B cell (primary cell): Measurements from ENCODE around the gene EIF3I. TPM values are rescaled to one million over a fixed set of nuclear protein-coding genes. Genes with fewer than 3 reads are reported as not detected.

Source experiments
- ATAC-seq: fragments of 200-7000 bp; cut with Tn5 transposase; one replicate; pipeline ENCODE4 v1.10.0; 2021; ENCODE audit warnings: low read depth, mild to moderate bottlenecking, moderate number of reproducible peaks, moderate library complexity
- CTCF ChIA-PET: fragments of 350-600 bp; sonication (Branson Sonifier 250); formaldehyde crosslinking; loops from one replicate; lab custom pipeline; 2021; ENCODE audit warnings: antibody characterized with exemption, inconsistent platforms; lab: Charles Lee
- POLR2A ChIA-PET: fragments of 350-600 bp; sonication (Branson Sonifier 250); formaldehyde crosslinking; loops from one replicate; lab custom pipeline; 2021; ENCODE audit warnings: antibody characterized with exemption; lab: Charles Lee
- DNase-seq: peaks from one replicate; pipeline ENCODE4 v3.0.0; 2013
- H2AFZ ChIP-seq: 2 replicates; pipeline ENCODE4 v1.6.1; 2012; ENCODE audit warnings: mild to moderate bottlenecking, low read depth, low read length; ENCODE audit not compliant: insufficient read depth, poor library complexity, severe bottlenecking
- H3K27ac ChIP-seq, 2 donors: 1 replicate in 1 of 2; 2 replicates in 1 of 2; pipeline ENCODE4 v1.5.1; 2012 to 2013; ENCODE audit warnings: low read length in 2 of 2, mild to moderate bottlenecking in 2 of 2, moderate library complexity in 1 of 2
- H3K27me3 ChIP-seq, 4 experiments: fragments of 200-600 bp in 1 of 4; sonication (generic) in 1 of 4; replicated peaks in 1 of 4; 1 replicate in 2 of 4; 2 replicates in 2 of 4; pipeline versions ENCODE4 v1.6.1 to v1.7.0; 2013 to 2016; ENCODE audit warnings: low read length in 3 of 4, mild to moderate bottlenecking in 2 of 4, mixed read lengths in 1 of 4, moderate library complexity in 1 of 4; ENCODE audit not compliant: insufficient read depth in 4 of 4, control insufficient read depth in 3 of 4; ENCODE audit errors: control extremely low read depth in 1 of 4
- H3K36me3 ChIP-seq, 2 experiments: replicated peaks in 1 of 2; 1 replicate in 1 of 2; 2 replicates in 1 of 2; pipeline versions ENCODE4 v1.6.1 to v1.7.1; 2013; ENCODE audit warnings: low read length in 1 of 2; ENCODE audit not compliant: insufficient read depth in 2 of 2, control insufficient read depth in 1 of 2; ENCODE audit errors: control extremely low read depth in 1 of 2, extremely low read depth in 1 of 2
- H3K4me1 ChIP-seq, 2 donors: fragments of 200-600 bp in 1 of 2; sonication (generic) in 1 of 2; 1 replicate in 1 of 2; 2 replicates in 1 of 2; pipeline versions ENCODE4 v1.5.1 to v1.6.1; 2013 to 2017; ENCODE audit warnings: low read length in 2 of 2; ENCODE audit not compliant: control insufficient read depth in 2 of 2, insufficient read depth in 2 of 2
- H3K4me2 ChIP-seq: replicated peaks from 2 replicates; pipeline ENCODE3; 2012; ENCODE audit warnings: mild to moderate bottlenecking, low read depth, low read length; ENCODE audit not compliant: poor library complexity, severe bottlenecking
- H3K4me3 ChIP-seq, 5 experiments: fragments of 200-600 bp in 1 of 5; sonication (generic) in 1 of 5; 1 replicate in 3 of 5; 2 replicates in 2 of 5; pipeline versions ENCODE4 v1.5.1 to v1.7.0; 2011 to 2016; ENCODE audit warnings: low read length in 4 of 5, mild to moderate bottlenecking in 4 of 5, low read depth in 2 of 5, control low read depth in 1 of 5, moderate library complexity in 1 of 5; ENCODE audit not compliant: insufficient read depth in 1 of 5; ENCODE audit errors: control extremely low read depth in 1 of 5, extremely low read depth in 1 of 5
- H3K79me2 ChIP-seq: fragments of 200-600 bp; sonication (generic); one replicate; pipeline ENCODE4 v1.6.0; 2016; ENCODE audit warnings: low read length; ENCODE audit not compliant: control insufficient read depth, insufficient read depth
- H3K9ac ChIP-seq: fragments of 200-600 bp; sonication (generic); 2 replicates; pipeline ENCODE4 v1.6.1; 2017; ENCODE audit warnings: mild to moderate bottlenecking, low read length, moderate library complexity
- H3K9me3 ChIP-seq, 3 donors: one replicate each; pipeline versions ENCODE4 v1.6.1 to v1.7.1; 2013; ENCODE audit warnings: low read length in 2 of 3; ENCODE audit not compliant: control insufficient read depth in 2 of 3, insufficient read depth in 1 of 3; ENCODE audit errors: control extremely low read depth in 1 of 3
- H4K20me1 ChIP-seq: 2 replicates; pipeline ENCODE4 v1.6.0; 2012; ENCODE audit warnings: mild to moderate bottlenecking, low read length; ENCODE audit not compliant: insufficient read depth, control insufficient read depth, poor library complexity, severe bottlenecking
- H3K27ac Mint-ChIP-seq: one replicate; pipeline ENCODE4 v1.8.0; 2021; ENCODE audit warnings: mixed read lengths
- H3K27me3 Mint-ChIP-seq: one replicate; pipeline ENCODE4 v1.8.0; 2021; ENCODE audit warnings: mixed read lengths
- H3K4me1 Mint-ChIP-seq: one replicate; pipeline ENCODE4 v1.8.0; 2021; ENCODE audit warnings: mixed read lengths
- H3K4me3 Mint-ChIP-seq: one replicate; pipeline ENCODE4 v1.8.0; 2021; ENCODE audit warnings: mixed read lengths
- H3K9me3 Mint-ChIP-seq: one replicate; pipeline ENCODE4 v1.8.0; 2022; ENCODE audit warnings: mixed read lengths; ENCODE audit not compliant: insufficient read depth
- EZH2 ChIP-seq: IDR thresholded peaks from 2 replicates; pipeline ENCODE4 v1.6.1; 2012; ENCODE audit warnings: borderline replicate concordance, low read depth, mild to moderate bottlenecking, moderate library complexity, low read length; ENCODE audit not compliant: insufficient read depth, poor library complexity, severe bottlenecking
- WGBS: methylation state at CpG from one replicate; pipeline ENCODE4 v1.1.5; 2013; ENCODE audit warnings: missing lambda C conversion rate; ENCODE audit not compliant: insufficient coverage; 5-methylcytosine and 5-hydroxymethylcytosine counted together
- intact Hi-C: fragments of 100-400 bp; cut with micrococcal nuclease; formaldehyde crosslinking; loops from one replicate; pipeline ENCODE4 v1.10.0; 2022
- polyA plus RNA-seq: library from polyadenylated mRNA; depleted of rRNA; stranded (reverse); fragments of >200 nt; gene quantifications from 2 replicates; pipeline ENCODE4 v1.2.3, GENCODE V29; 2012
- small RNA-seq: library from RNA; depleted of rRNA; stranded (forward); fragments of <200 nt; gene quantifications from one replicate; pipeline ENCODE3, GENCODE V24; 2012; ENCODE audit warnings: low replicate concordance, low read depth; ENCODE audit not compliant: insufficient read length
- total RNA-seq, 2 donors: library from RNA; stranded (reverse); fragments of 120-200 nt in 1 of 2; gene quantifications; 1 replicate in 1 of 2; 2 replicates in 1 of 2; pipeline versions ENCODE4 v1.2.3 to v1.2.4, GENCODE V29; 2013 to 2022
- TF ChIP-seq, protein P1 (sequence below): fragments of 200-600 bp; IDR thresholded peaks from one replicate; pipeline ENCODE4 v1.8.0; 2022; ENCODE audit warnings: antibody characterized with exemption, mild to moderate bottlenecking

Gene EIF3I
- total and polyA plus RNA-seq, 2 donors (not counting 1 experiment from before 2014, with no cell fraction given): 87.0 to 130 TPM

DNA sequence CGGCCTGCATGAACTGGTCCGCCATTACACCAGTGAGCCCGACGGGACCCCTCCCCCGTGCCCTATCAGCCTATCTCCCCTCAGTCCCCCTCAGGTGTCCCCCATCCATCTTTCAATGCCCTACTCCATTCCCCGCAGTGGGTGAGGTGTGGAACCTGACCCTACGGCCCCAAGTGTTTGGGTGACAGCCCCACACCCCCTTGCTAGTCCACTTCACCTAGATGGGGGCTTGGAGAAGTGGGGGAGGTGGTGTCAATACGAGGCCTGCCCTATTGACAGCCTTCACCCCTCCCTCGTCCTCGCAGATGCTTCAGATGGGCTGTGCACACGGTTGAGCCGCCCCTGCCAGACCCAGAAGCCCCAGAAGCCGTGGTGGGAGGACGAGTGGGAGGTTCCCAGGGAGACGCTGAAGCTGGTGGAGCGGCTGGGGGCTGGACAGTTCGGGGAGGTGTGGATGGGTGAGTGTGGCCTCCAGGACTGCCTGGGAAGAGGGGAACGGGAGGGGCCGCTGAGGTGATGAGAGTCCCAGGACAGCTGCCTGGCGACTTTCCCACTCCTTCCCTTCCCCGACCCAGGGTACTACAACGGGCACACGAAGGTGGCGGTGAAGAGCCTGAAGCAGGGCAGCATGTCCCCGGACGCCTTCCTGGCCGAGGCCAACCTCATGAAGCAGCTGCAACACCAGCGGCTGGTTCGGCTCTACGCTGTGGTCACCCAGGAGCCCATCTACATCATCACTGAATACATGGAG, 54.0 kb downstream of the EIF3I start:
- DNase-seq: no peak
- intact Hi-C loops: no loop called here
- no peak overlapping the region for H3K27ac Mint-ChIP-seq
- no peaks in the 10 kb centered on the region for H3K9me3 Mint-ChIP-seq
- ChIA-PET POLR2A (interaction anchor here (0.6 to 0.7 kb wide), 3 partner anchors 14 to 1006 kb away, joined by 4 to 7 read pairs (median 5); no protein-coding TSS in a partner anchor), CTCF (interaction anchor here (0.6 to 1.3 kb wide), 3 partner anchors 27 to 578 kb away, joined by 3 to 5 read pairs (median 3); no protein-coding TSS in a partner anchor)
- Histone ChIP-seq H3K9me3 (no peaks in the 10 kb centered on the region), H3K4me2 (peak overlapping the region; percentile 50), H3K27ac (no peak overlapping the region), H2AFZ (no peak overlapping the region), H3K36me3 (peaks cover 0 to 27% of the 10 kb centered on the region in 2 experiments), H3K27me3 (no peaks in the 10 kb centered on the region), H4K20me1 (no peaks in the 10 kb centered on the region), H3K4me1 (peaks cover 20 to 26% of the 10 kb centered on the region in 2 donors), H3K9ac (no peak overlapping the region), H3K79me2 (peaks cover 41% of the 10 kb centered on the region), H3K4me3 (no peak overlapping the region)
- 97% methylated on average over 21 of the region's 30 CpGs for WGBS
- no peaks in the 10 kb centered on the region for H3K27me3 Mint-ChIP-seq
- TF ChIP-seq, protein P1, sequence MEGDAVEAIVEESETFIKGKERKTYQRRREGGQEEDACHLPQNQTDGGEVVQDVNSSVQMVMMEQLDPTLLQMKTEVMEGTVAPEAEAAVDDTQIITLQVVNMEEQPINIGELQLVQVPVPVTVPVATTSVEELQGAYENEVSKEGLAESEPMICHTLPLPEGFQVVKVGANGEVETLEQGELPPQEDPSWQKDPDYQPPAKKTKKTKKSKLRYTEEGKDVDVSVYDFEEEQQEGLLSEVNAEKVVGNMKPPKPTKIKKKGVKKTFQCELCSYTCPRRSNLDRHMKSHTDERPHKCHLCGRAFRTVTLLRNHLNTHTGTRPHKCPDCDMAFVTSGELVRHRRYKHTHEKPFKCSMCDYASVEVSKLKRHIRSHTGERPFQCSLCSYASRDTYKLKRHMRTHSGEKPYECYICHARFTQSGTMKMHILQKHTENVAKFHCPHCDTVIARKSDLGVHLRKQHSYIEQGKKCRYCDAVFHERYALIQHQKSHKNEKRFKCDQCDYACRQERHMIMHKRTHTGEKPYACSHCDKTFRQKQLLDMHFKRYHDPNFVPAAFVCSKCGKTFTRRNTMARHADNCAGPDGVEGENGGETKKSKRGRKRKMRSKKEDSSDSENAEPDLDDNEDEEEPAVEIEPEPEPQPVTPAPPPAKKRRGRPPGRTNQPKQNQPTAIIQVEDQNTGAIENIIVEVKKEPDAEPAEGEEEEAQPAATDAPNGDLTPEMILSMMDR: no peak
- TF ChIP-seq EZH2: no peak
- H3K4me1 Mint-ChIP-seq: peaks cover 27% of the 10 kb centered on the region
- H3K4me3 Mint-ChIP-seq: no peak overlapping the region
- no peak for ATAC-seq

Small RNA genes within 50 kb of the gene (small RNA-seq; reads per million reads assigned to genes)
- gene RF00017: not detected

Other genes starting within 250 kb of the EIF3I start
- gene KHDRBS1, start 208.5 kb upstream of the EIF3I start, total RNA-seq: 99.0 and 101 TPM in 2 replicates
- 35.7 and 50.3 TPM in 2 replicates for gene KHDRBS1, start 208.5 kb upstream of the EIF3I start, polyA plus RNA-seq
- 28.8 and 30.9 TPM in 2 replicates for gene TMEM39B, start 149.5 kb upstream of the EIF3I start, total RNA-seq
- 31.0 and 32.3 TPM in 2 replicates for gene TMEM39B, start 149.5 kb upstream of the EIF3I start, polyA plus RNA-seq
- gene KPNA6, start 114.4 kb upstream of the EIF3I start, total RNA-seq: 49.9 and 54.8 TPM in 2 replicates
- 14.0 and 14.6 TPM in 2 replicates for gene KPNA6, start 114.4 kb upstream of the EIF3I start, polyA plus RNA-seq
- 38.3 and 38.4 TPM in 2 replicates for gene TXLNA, start 42.7 kb upstream of the EIF3I start, total RNA-seq
- 16.9 and 23.0 TPM in 2 replicates for gene TXLNA, start 42.7 kb upstream of the EIF3I start, polyA plus RNA-seq
- gene CCDC28B, start 21.8 kb upstream of the EIF3I start, total RNA-seq: 7.8 and 10.2 TPM in 2 replicates
- 7.1 and 8.0 TPM in 2 replicates for gene CCDC28B, start 21.8 kb upstream of the EIF3I start, polyA plus RNA-seq
- gene IQCC, start 16.7 kb upstream of the EIF3I start, total RNA-seq: 2.0 and 2.1 TPM in 2 replicates
- gene IQCC, start 16.7 kb upstream of the EIF3I start, polyA plus RNA-seq: 1.6 and 2.0 TPM in 2 replicates
- not detected in 2 replicates for gene DCDC2B, start 13.3 kb upstream of the EIF3I start, total RNA-seq
- not detected in 2 replicates for gene DCDC2B, start 13.3 kb upstream of the EIF3I start, polyA plus RNA-seq
- 50.4 and 60.8 TPM in 2 replicates for gene TMEM234, start 54 bp upstream of the EIF3I start, total RNA-seq
- gene TMEM234, start 54 bp upstream of the EIF3I start, polyA plus RNA-seq: 22.0 and 22.3 TPM in 2 replicates
- gene FAM167B, start 24.8 kb downstream of the EIF3I start, total RNA-seq: 4.1 and 5.4 TPM in 2 replicates
- 1.1 and 1.8 TPM in 2 replicates for gene FAM167B, start 24.8 kb downstream of the EIF3I start, polyA plus RNA-seq
- gene LCK, start 28.9 kb downstream of the EIF3I start, total RNA-seq: 20.1 and 22.3 TPM in 2 replicates
- gene LCK, start 28.9 kb downstream of the EIF3I start, polyA plus RNA-seq: 23.8 and 35.2 TPM in 2 replicates
- gene HDAC1, start 69.7 kb downstream of the EIF3I start, total RNA-seq: 200 and 205 TPM in 2 replicates
- gene HDAC1, start 69.7 kb downstream of the EIF3I start, polyA plus RNA-seq: 170 and 184 TPM in 2 replicates
- 73.2 and 77.6 TPM in 2 replicates for gene MARCKSL1, start 113.8 kb downstream of the EIF3I start, total RNA-seq
- 106 and 109 TPM in 2 replicates for gene MARCKSL1, start 113.8 kb downstream of the EIF3I start, polyA plus RNA-seq
- 33.7 and 33.8 TPM in 2 replicates for gene FAM229A, start 140.1 kb downstream of the EIF3I start, total RNA-seq
- 33.3 and 40.9 TPM in 2 replicates for gene FAM229A, start 140.1 kb downstream of the EIF3I start, polyA plus RNA-seq
- 10.4 and 11.6 TPM in 2 replicates for gene TSSK3, start 140.1 kb downstream of the EIF3I start, total RNA-seq
- 1.5 and 1.8 TPM in 2 replicates for gene TSSK3, start 140.1 kb downstream of the EIF3I start, polyA plus RNA-seq
- 117 and 124 TPM in 2 replicates for gene BSDC1, start 172.0 kb downstream of the EIF3I start, total RNA-seq
- 54.5 and 69.0 TPM in 2 replicates for gene BSDC1, start 172.0 kb downstream of the EIF3I start, polyA plus RNA-seq
- 0.02 and 0.05 TPM in 2 replicates for gene ZBTB8B, start 242.7 kb downstream of the EIF3I start, total RNA-seq
- gene ZBTB8B, start 242.7 kb downstream of the EIF3I start, polyA plus RNA-seq: not detected in 2 replicates